ENCODE measurements around the gene STARD10. TPM values are rescaled to one million over a fixed set of nuclear protein-coding genes. Genes with fewer than 3 reads are reported as not detected.

Gene STARD10
- total and polyA plus RNA-seq, 2 of the 8 experiments (the other 6 are each of a cell fraction or from before 2014, with no cell fraction given): 23.7 to 35.7 TPM

GRCh38 chr11:72730243-72730642, 63.6 kb downstream of the STARD10 start:
- no peak overlapping the region for H3K18ac ChIP-seq (ENCODE audit: extremely low read depth, low read length)
- H3K79me1 ChIP-seq (ENCODE audit: low read depth, low read length): peaks cover 2% of the 10 kb centered on the region; the same call in 1 of the 2 replicates
- no peak overlapping the region for H3K27ac ChIP-seq (ENCODE audit: low read depth, low read length)
- H4K8ac ChIP-seq (ENCODE audit: extremely low read depth, insufficient read depth, low read length): no peak overlapping the region
- H2BK12ac ChIP-seq (ENCODE audit: low read depth, low read length): no peak overlapping the region
- TF ChIP-seq TEAD4 (IDR thresholded peaks at IDR 0.05; ENCODE audit: low read depth, low read length) (0 out of 2 replicates have a peak, but pooled peaks have one; percentile 4), TBP (IDR thresholded peaks at IDR 0.05; ENCODE audit: low read depth, low read length) (no peak)
- H2AK5ac ChIP-seq (ENCODE audit: low read depth, low read length): no peak overlapping the region
- no peak overlapping the region for H3K23ac ChIP-seq (ENCODE audit: insufficient read length)
- H3K4me3 ChIP-seq (ENCODE audit: extremely low read depth in 1 of 4, insufficient read depth in 2 of 4, low read depth in 3 of 4, low read length in 4 of 4): no peak overlapping the region
- no peaks in the 10 kb centered on the region for H3K4me1 ChIP-seq (replicated peaks in 1 of 4; ENCODE audit: control insufficient read depth in 3 of 4, insufficient read depth in 4 of 4, low read length in 3 of 4)
- H4K91ac ChIP-seq (replicated peaks; ENCODE audit: insufficient read length, low read length): no peak overlapping the region
- no peak for DNase-seq (ENCODE audit: low read depth in 1 of 2, low spot score in 2 of 2)
- ChIA-PET POLR2A (ENCODE audit: partially characterized antibody) (no interaction called here), CTCF (ENCODE audit: partially characterized antibody) (interaction anchor here (0.6 to 3.0 kb wide), 6 partner anchors 13 to 505 kb away, joined by 3 to 22 read pairs (median 3); partner anchors contain the start of gene STARD10)
- H3K4ac ChIP-seq (replicated peaks; ENCODE audit: insufficient read length, low read depth, low read length): no peak overlapping the region
- no peak overlapping the region for H3K14ac ChIP-seq (ENCODE audit: insufficient read length)
- H3K9ac ChIP-seq (replicated peaks in 1 of 4; ENCODE audit: extremely low read depth in 1 of 4, low read depth in 3 of 4, low read length in 3 of 4): no peak overlapping the region
- no peak overlapping the region for H2BK120ac ChIP-seq (replicated peaks; ENCODE audit: low read depth, low read length)
- WGBS, 2 experiments (ENCODE audit: extremely low coverage in 1 of 2, insufficient coverage in 1 of 2, insufficient read length in 1 of 2, insufficient replicate concordance in 2 of 2, low coverage in 1 of 2, low lambda C conversion rate in 2 of 2, missing lambda C conversion rate in 1 of 2): 76% methylated on average over 5 of the region's 5 CpGs; no CpG with 5 or more reads in 1 of the 2 experiments
- no peaks in the 10 kb centered on the region for H3K27me3 ChIP-seq (replicated peaks in 1 of 4; ENCODE audit: control insufficient read depth in 3 of 4, extremely low read depth in 1 of 4, insufficient read depth in 3 of 4, low read length in 3 of 4)
- no peak overlapping the region for H2BK15ac ChIP-seq (ENCODE audit: low read length)
- H3K9me3 ChIP-seq (ENCODE audit: insufficient read depth in 2 of 2, low read depth in 1 of 2, low read length in 1 of 2): no peaks in the 10 kb centered on the region; a peak in 1 of 4 replicates
- H3K4me2 ChIP-seq (ENCODE audit: insufficient read depth in 1 of 2, low read depth in 2 of 2, low read length in 2 of 2): no peak overlapping the region
- no peak overlapping the region for H2BK5ac ChIP-seq (ENCODE audit: low read depth, low read length)
- H2AFZ ChIP-seq (ENCODE audit: low read length): no peak overlapping the region
- peaks cover 0 to 3% (median 1%) of the 10 kb centered on the region in 4 experiments; a peak in 3 of 8 replicates for H3K36me3 ChIP-seq (ENCODE audit: control insufficient read depth in 2 of 4, insufficient read depth in 4 of 4, low read length in 3 of 4)
- peak; percentile 60 for FAIRE-seq
- H4K5ac ChIP-seq (ENCODE audit: insufficient read length, low read depth, low read length): no peak overlapping the region
- H3K23me2 ChIP-seq (ENCODE audit: low read depth, low read length): no peaks in the 10 kb centered on the region
- H3K56ac ChIP-seq (replicated peaks; ENCODE audit: insufficient read length, low read depth, low read length): no peak overlapping the region
- no peak overlapping the region for H2BK20ac ChIP-seq (ENCODE audit: low read length)
- peaks cover 0 to 11% of the 10 kb centered on the region in 2 experiments; a peak in 2 of 4 replicates for H3K79me2 ChIP-seq (ENCODE audit: control insufficient read depth in 1 of 2, insufficient read depth in 2 of 2, low read length in 2 of 2)
- peaks cover 8 to 13% of the 10 kb centered on the region in 2 experiments for H4K20me1 ChIP-seq (replicated peaks in 1 of 2; ENCODE audit: control insufficient read depth in 1 of 2, insufficient read depth in 2 of 2, low read length in 2 of 2)

Data from H1 (cell line).